CD8-positive, alpha-beta memory T cell (primary cell): Measurements from ENCODE around the gene XKR3. TPM values are rescaled to one million over a fixed set of nuclear protein-coding genes. Genes with fewer than 3 reads are reported as not detected.
"Not testable (repeated sequence)": the region's sequence is repeated elsewhere in the genome, so short reads cannot be mapped to it uniquely, and the experiment has no call there.

ENCODE experiments used
- CTCF ChIA-PET: fragments of 350-600 bp; sonication (Branson Sonifier 250); formaldehyde crosslinking; loops from one replicate; lab custom pipeline; 2021; ENCODE audit warnings: antibody characterized with exemption; lab: Charles Lee
- POLR2A ChIA-PET: fragments of 350-600 bp; sonication (Branson Sonifier 250); formaldehyde crosslinking; loops from one replicate; lab custom pipeline; 2021; ENCODE audit warnings: antibody characterized with exemption; lab: Charles Lee
- DNase-seq, 5 donors: peaks; one replicate each; pipeline versions ENCODE4 v3.0.0 to v3.0.0-alpha.2; 2020 to 2022; ENCODE audit warnings: mixed read lengths in 1 of 5
- H3K27ac ChIP-seq: one replicate; pipeline ENCODE4 v1.7.0; 2013; ENCODE audit warnings: low read depth, mild to moderate bottlenecking, low read length, moderate library complexity
- H3K27me3 ChIP-seq: 2 replicates; pipeline ENCODE4 v1.7.0; 2013; ENCODE audit warnings: low read length, mild to moderate bottlenecking; ENCODE audit not compliant: insufficient read depth, poor library complexity, severe bottlenecking
- H3K36me3 ChIP-seq: 2 replicates; pipeline ENCODE4 v1.7.0; 2013; ENCODE audit warnings: mild to moderate bottlenecking, low read length, moderate library complexity; ENCODE audit not compliant: insufficient read depth
- H3K4me1 ChIP-seq: 2 replicates; pipeline ENCODE4 v1.7.0; 2013; ENCODE audit warnings: mild to moderate bottlenecking, low read length, moderate library complexity; ENCODE audit not compliant: insufficient read depth
- H3K4me3 ChIP-seq: 2 replicates; pipeline ENCODE4 v1.7.0; 2013; ENCODE audit warnings: mild to moderate bottlenecking, low read length
- H3K9me3 ChIP-seq: 2 replicates; pipeline ENCODE4 v1.7.0; 2013; ENCODE audit warnings: mild to moderate bottlenecking, low read length
- H3K27ac Mint-ChIP-seq, 8 donors: one replicate each; pipeline ENCODE4 v1.8.0; 2020 to 2021; ENCODE audit warnings: mixed read lengths in 8 of 8, mild to moderate bottlenecking in 6 of 8, inconsistent platforms in 3 of 8, moderate library complexity in 3 of 8
- H3K27me3 Mint-ChIP-seq, 2 donors: one replicate each; pipeline ENCODE4 v1.8.0; 2020 to 2021; ENCODE audit warnings: mixed read lengths in 2 of 2, mild to moderate bottlenecking in 1 of 2, moderate library complexity in 1 of 2
- H3K36me3 Mint-ChIP-seq, 3 donors: one replicate each; pipeline ENCODE4 v1.8.0; 2020 to 2021; ENCODE audit warnings: mixed read lengths in 3 of 3, inconsistent platforms in 1 of 3, mild to moderate bottlenecking in 1 of 3
- H3K4me1 Mint-ChIP-seq, 3 donors: one replicate each; pipeline ENCODE4 v1.8.0; 2020 to 2021; ENCODE audit warnings: mixed read lengths in 3 of 3, inconsistent platforms in 1 of 3, mild to moderate bottlenecking in 1 of 3
- H3K4me3 Mint-ChIP-seq, 7 donors: one replicate each; pipeline ENCODE4 v1.8.0; 2020 to 2021; ENCODE audit warnings: mixed read lengths in 7 of 7, mild to moderate bottlenecking in 6 of 7, moderate library complexity in 4 of 7, inconsistent platforms in 2 of 7
- H3K9me3 Mint-ChIP-seq, 5 donors: one replicate each; pipeline ENCODE4 v1.8.0; 2020 to 2022; ENCODE audit warnings: mixed read lengths in 5 of 5, mild to moderate bottlenecking in 3 of 5, moderate library complexity in 2 of 5, inconsistent platforms in 1 of 5
- polyA plus RNA-seq: library from polyadenylated mRNA; unstranded; fragments of 300-500 nt; fragmentation: Illumina TruSeq; gene quantifications from one replicate; pipeline ENCODE4 v1.2.3, GENCODE V29; 2021
- total RNA-seq, 2 experiments: library from RNA; stranded (reverse); gene quantifications; one replicate each; pipeline ENCODE4 v1.2.3, GENCODE V29; 2021

The XKR3 gene
- total and polyA plus RNA-seq, 3 experiments from 2014 or later, result not detected

- Histone ChIP-seq H3K4me1 (no peaks in the 10 kb centered on the region), H3K4me3 (no peak overlapping the region), H3K27me3 (no peaks in the 10 kb centered on the region), H3K36me3 (no peaks in the 10 kb centered on the region), H3K9me3 (no peaks in the 10 kb centered on the region), H3K27ac (no peak overlapping the region)
- Mint-ChIP-seq H3K9me3 (no peaks in the 10 kb centered on the region), H3K36me3 (no peaks in the 10 kb centered on the region), H3K4me1 (no peaks in the 10 kb centered on the region), H3K4me3 (no peak overlapping the region), H3K27ac (no peak overlapping the region), H3K27me3 (peaks cover 0 to 1% of the 10 kb centered on the region in 2 donors)
- DNase-seq, result no peak
- ChIA-PET CTCF (no interaction called here), POLR2A (no interaction called here)
These were observed 21.8 kb downstream of the XKR3 start for GRCh38 chr22:16803255-16803917.

- no peak for DNase-seq
- Histone ChIP-seq H3K4me1 (no peaks in the 10 kb centered on the region), H3K36me3 (no peaks in the 10 kb centered on the region), H3K27me3 (no peaks in the 10 kb centered on the region), H3K9me3 (no peaks in the 10 kb centered on the region), H3K27ac (no peak overlapping the region), H3K4me3 (no peak overlapping the region)
- POLR2A ChIA-PET, result no interaction called here
- no peaks in the 10 kb centered on the region for H3K36me3 Mint-ChIP-seq
- no peak overlapping the region for H3K4me3 Mint-ChIP-seq
- H3K27me3 Mint-ChIP-seq, result peaks cover 0 to 1% of the 10 kb centered on the region in 2 donors
- no peak overlapping the region for H3K27ac Mint-ChIP-seq
- H3K4me1 Mint-ChIP-seq, result no peaks in the 10 kb centered on the region
- peaks cover 0 to 2% (median 0%) of the 10 kb centered on the region in 5 donors for H3K9me3 Mint-ChIP-seq
- CTCF ChIA-PET, result no interaction called here
These were observed 23.6 kb downstream of the XKR3 start for GRCh38 chr22:16801571-16801970.

GRCh38 chr22:16801088-16801487, 24.1 kb downstream of the XKR3 start:
- Histone ChIP-seq H3K4me1 (no peaks in the 10 kb centered on the region), H3K27ac (no peak overlapping the region), H3K9me3 (no peaks in the 10 kb centered on the region), H3K4me3 (no peak overlapping the region), H3K36me3 (no peaks in the 10 kb centered on the region), H3K27me3 (no peaks in the 10 kb centered on the region)
- H3K4me1 Mint-ChIP-seq, result no peaks in the 10 kb centered on the region
- no peak for DNase-seq
- ChIA-PET CTCF (no interaction called here), POLR2A (no interaction called here)
- no peak overlapping the region for H3K27ac Mint-ChIP-seq
- H3K4me3 Mint-ChIP-seq, result no peak overlapping the region
- no peaks in the 10 kb centered on the region for H3K36me3 Mint-ChIP-seq
- H3K27me3 Mint-ChIP-seq, result peaks cover 0 to 1% of the 10 kb centered on the region in 2 donors
- peaks cover 0 to 2% (median 0%) of the 10 kb centered on the region in 5 donors for H3K9me3 Mint-ChIP-seq

- peaks cover 0 to 1% of the 10 kb centered on the region in 2 donors for H3K27me3 Mint-ChIP-seq
These were observed 24.9 kb downstream of the XKR3 start for GRCh38 chr22:16800358-16800757.

GRCh38 chr22:16795504-16795903, 29.7 kb downstream of the XKR3 start:
- H3K4me1 Mint-ChIP-seq, H3K27me3 ChIP-seq, POLR2A ChIA-PET, H3K4me3 Mint-ChIP-seq, H3K9me3 Mint-ChIP-seq, DNase-seq, H3K36me3 ChIP-seq, H3K36me3 Mint-ChIP-seq, CTCF ChIA-PET, H3K4me3 ChIP-seq, H3K27ac Mint-ChIP-seq, H3K4me1 ChIP-seq, H3K9me3 ChIP-seq, H3K27ac ChIP-seq: not testable (repeated sequence)
- H3K27me3 Mint-ChIP-seq, result peaks cover 0 to 14% of the 10 kb centered on the region in 2 donors

More at GRCh38 chr22:16800358-16800757, 24.9 kb downstream of the XKR3 start:
- no peak overlapping the region for H3K27ac ChIP-seq
- H3K4me3 ChIP-seq, result no peak overlapping the region
- no peaks in the 10 kb centered on the region for H3K9me3 ChIP-seq
- H3K4me1 Mint-ChIP-seq, result no peaks in the 10 kb centered on the region
- H3K4me3 Mint-ChIP-seq, result no peak overlapping the region
- no peaks in the 10 kb centered on the region for H3K36me3 Mint-ChIP-seq
- CTCF ChIA-PET, result no interaction called here
- H3K9me3 Mint-ChIP-seq, result peaks cover 0 to 2% (median 0%) of the 10 kb centered on the region in 5 donors
- H3K27ac Mint-ChIP-seq, result no peak overlapping the region
- no peaks in the 10 kb centered on the region for H3K27me3 ChIP-seq
- H3K4me1 ChIP-seq, result no peaks in the 10 kb centered on the region
- no peaks in the 10 kb centered on the region for H3K36me3 ChIP-seq
- DNase-seq, result no peak
- POLR2A ChIA-PET, result no interaction called here

GRCh38 chr22:16793831-16794230, 31.4 kb downstream of the XKR3 start:
- Histone ChIP-seq H3K27me3 (no peaks in the 10 kb centered on the region), H3K4me3 (no peak overlapping the region), H3K9me3 (no peaks in the 10 kb centered on the region), H3K27ac (no peak overlapping the region), H3K36me3 (no peaks in the 10 kb centered on the region), H3K4me1 (no peaks in the 10 kb centered on the region)
- Mint-ChIP-seq H3K27ac (no peak overlapping the region), H3K9me3 (peaks cover 0 to 2% (median 0%) of the 10 kb centered on the region in 5 donors), H3K4me3 (no peak overlapping the region), H3K27me3 (peaks cover 0 to 14% of the 10 kb centered on the region in 2 donors), H3K4me1 (no peaks in the 10 kb centered on the region), H3K36me3 (peaks cover 0 to 5% (median 0%) of the 10 kb centered on the region in 3 donors)
- ChIA-PET POLR2A (no interaction called here), CTCF (no interaction called here)
- no peak for DNase-seq

- Histone ChIP-seq H3K4me1 (no peaks in the 10 kb centered on the region), H3K27ac (no peak overlapping the region), H3K9me3 (no peaks in the 10 kb centered on the region), H3K4me3 (no peak overlapping the region), H3K27me3 (no peaks in the 10 kb centered on the region), H3K36me3 (no peaks in the 10 kb centered on the region)
- H3K27ac Mint-ChIP-seq, result no peak overlapping the region
- ChIA-PET CTCF (no interaction called here), POLR2A (no interaction called here)
- H3K27me3 Mint-ChIP-seq, result peaks cover 0 to 14% of the 10 kb centered on the region in 2 donors
- H3K36me3 Mint-ChIP-seq, result peaks cover 0 to 5% (median 0%) of the 10 kb centered on the region in 3 donors
- H3K9me3 Mint-ChIP-seq, result no peaks in the 10 kb centered on the region
- no peak overlapping the region for H3K4me3 Mint-ChIP-seq
- no peaks in the 10 kb centered on the region for H3K4me1 Mint-ChIP-seq
- DNase-seq, result no peak
These were observed 35.2 kb downstream of the XKR3 start for GRCh38 chr22:16789860-16790493.

GRCh38 chr22:16783930-16784354, 41.3 kb downstream of the XKR3 start:
- no peaks in the 10 kb centered on the region for H3K4me1 Mint-ChIP-seq

More at GRCh38 chr22:16783930-16784354, 41.3 kb downstream of the XKR3 start:
- Mint-ChIP-seq H3K36me3 (peaks cover 0 to 3% (median 0%) of the 10 kb centered on the region in 3 donors), H3K27me3 (peaks cover 0 to 7% of the 10 kb centered on the region in 2 donors), H3K27ac (no peak overlapping the region), H3K4me3 (peak overlapping the region in 1 of 7 donors; percentile 6), H3K9me3 (peaks cover 0 to 2% (median 0%) of the 10 kb centered on the region in 5 donors)
- no peak for DNase-seq
- Histone ChIP-seq H3K27me3 (no peaks in the 10 kb centered on the region), H3K36me3 (no peaks in the 10 kb centered on the region), H3K9me3 (no peaks in the 10 kb centered on the region), H3K27ac (no peak overlapping the region), H3K4me1 (no peaks in the 10 kb centered on the region), H3K4me3 (no peak overlapping the region)
- ChIA-PET CTCF (no interaction called here), POLR2A (no interaction called here)
